GM19193 (cell line): Measurements from ENCODE around the gene CORO2B.

Experiments
- POLR2A ChIP-seq: IDR thresholded peaks from 4 replicates; pipeline ENCODE4 v1.6.1; 2011; ENCODE audit not compliant: insufficient read depth, insufficient read length; ENCODE audit errors: extremely low read depth

CORO2B gene

DNA sequence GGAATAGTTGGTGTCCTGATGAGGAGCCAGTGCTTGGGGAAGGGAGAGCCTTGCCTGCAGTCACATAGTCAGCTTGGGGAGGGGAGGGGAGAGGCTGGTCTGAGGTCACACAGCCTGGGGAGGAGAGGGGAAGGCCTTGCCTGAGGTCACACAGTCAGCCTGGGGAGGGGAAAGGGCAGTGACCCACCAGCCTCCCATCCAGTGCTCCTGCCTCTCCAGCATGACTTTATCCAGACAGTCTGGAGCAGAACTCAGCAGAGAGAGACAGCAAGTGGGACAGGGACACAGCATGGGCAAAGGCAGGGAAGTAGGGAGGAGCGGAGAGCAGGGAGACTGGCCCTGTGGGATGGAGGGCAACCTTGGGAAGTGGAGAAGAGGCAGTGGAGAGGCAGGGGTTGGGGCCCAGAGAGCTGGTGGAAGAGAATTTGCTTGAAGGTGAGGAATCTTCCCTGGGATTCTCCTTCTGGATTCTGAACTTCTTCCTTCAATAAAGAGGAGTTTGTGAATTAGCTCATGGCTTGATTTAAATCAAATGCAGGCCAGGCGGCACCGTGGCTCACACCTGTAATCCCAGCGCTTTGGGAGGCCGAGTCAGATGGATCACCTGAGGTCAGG, 64.5 kb downstream of the CORO2B start:
- no peak for TF ChIP-seq POLR2A

DNA sequence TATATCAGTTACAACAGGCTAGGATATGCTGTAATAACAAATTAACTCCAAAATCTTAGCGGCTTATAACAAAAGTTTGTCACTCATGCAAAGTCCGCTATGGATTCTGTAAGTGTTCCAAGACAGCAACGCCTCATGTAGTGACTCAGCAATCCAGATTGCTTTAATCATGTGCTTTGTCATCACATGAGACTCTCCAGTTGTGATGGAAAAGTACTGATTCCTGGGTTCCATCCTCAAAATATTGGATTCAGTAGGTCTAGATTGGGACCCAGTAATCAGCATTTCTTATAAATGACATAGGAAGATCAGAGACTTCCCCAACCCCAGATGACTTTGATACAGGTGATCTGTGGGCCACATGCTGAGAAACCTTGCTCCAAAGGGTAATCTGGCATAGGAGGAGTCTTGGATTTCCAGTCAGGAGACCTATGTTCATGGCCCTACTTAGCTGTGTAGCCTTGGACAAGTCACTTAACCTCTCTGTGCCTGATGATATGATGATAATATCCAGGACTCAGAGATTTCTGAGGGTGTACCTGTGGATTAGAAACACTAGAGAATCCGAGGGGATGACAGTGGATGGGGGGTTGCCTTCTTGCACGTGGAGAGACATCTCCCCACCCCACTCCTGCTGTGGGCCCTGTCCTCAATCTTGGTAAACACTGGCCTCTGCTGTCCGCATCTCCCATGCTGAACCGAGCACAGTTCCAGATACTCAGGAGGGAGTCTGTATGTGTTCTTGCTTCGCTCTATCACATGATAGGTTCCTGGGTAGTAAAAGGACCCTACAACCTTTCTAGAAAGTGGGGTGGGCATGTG, 65.5 kb downstream of the CORO2B start:
- TF ChIP-seq POLR2A: no peak

DNA sequence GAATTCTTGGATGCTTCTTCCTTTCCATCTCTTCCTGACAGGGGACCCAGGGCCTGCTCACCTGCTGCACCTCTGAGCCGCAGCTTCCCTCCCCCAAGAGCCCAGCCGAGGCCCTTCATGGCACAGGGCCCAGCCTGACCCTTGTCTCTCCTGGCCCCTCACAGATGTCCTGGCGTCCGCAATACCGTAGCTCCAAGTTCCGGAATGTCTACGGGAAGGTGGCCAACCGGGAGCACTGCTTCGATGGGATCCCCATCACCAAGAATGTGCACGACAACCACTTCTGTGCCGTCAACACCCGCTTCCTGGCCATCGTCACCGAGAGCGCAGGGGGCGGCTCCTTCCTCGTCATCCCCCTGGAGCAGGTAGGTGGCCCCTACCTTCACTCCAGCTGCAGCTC, 66.2 kb downstream of the CORO2B start:
- no peak for TF ChIP-seq POLR2A

DNA sequence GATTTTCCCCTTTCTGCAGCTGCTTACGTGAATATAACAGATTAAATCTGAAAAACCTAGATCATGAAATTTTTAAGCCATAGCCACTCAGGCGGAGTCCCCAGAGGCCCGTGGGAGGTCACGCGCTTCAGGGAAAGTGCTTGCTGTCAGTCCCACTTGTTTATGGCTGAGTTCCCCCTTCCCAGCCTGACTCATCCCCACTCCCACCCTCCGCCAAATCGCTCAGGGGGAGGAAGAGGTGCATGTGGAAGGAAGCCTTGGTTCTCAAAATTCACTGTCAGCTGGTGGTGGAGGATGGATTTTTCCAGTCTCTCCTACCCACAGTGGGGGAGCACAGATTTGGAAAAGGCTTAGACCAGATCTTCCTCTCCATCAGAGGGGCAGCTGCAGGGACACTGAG, 67.4 kb downstream of the CORO2B start:
- no peak for TF ChIP-seq POLR2A

DNA sequence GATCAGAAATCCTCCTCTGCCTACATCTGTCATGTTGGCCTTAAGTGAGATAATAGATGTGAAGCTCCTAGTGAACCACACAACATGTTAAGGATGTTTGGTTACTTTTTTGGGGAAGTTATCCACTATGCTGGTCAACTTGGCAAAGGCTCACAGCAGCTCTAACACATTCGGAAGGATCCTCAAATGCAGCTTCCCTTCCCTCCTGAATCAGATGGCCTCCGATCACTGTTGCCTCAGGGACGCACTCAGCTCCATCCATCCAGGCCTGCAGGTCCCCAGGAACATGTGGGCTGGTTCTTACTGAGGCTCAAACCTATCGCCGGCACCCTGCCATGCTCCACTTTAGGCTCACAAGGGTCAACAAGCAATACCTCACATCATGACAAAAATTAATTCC, 67.9 kb downstream of the CORO2B start:
- TF ChIP-seq POLR2A: no peak

DNA sequence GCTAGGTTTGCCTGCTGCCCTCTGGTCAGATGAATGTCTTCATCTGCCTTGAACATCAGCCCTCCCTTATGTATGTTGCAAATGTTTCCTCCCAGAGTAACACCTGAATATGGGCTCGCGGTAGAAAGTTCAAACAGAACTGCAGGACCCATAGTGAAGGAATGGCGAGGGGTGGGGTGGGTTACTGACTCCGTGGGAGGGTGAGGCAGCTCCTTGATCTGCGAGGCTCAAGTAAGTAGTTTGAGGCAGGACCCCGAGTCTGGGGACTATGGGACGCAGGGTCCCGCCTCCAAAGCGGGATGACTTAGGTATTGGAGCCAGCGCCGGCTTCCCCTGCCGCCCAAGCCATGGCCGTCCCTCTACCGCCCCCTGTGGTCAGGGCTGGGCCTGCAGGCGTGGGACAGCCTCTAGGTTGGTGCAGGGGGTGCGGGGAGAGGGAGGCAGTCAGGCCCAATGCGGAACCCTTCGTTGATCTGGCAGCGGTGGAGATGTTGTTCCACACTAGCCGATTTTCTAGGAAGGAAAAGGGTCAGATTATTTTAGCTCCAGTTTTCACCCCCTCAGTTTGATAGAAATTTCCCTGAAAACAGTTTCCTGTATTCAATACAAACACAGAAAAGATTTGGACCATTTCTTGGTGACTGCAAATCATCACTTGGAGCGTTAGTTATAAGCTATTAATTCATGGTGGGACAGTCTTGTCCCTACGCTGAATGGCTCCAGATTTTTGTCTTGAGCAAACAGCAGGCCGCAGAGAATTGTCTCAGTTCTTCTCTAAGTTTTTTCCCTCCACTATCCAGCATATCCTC, 72.3 kb downstream of the CORO2B start:
- no peak for TF ChIP-seq POLR2A

DNA sequence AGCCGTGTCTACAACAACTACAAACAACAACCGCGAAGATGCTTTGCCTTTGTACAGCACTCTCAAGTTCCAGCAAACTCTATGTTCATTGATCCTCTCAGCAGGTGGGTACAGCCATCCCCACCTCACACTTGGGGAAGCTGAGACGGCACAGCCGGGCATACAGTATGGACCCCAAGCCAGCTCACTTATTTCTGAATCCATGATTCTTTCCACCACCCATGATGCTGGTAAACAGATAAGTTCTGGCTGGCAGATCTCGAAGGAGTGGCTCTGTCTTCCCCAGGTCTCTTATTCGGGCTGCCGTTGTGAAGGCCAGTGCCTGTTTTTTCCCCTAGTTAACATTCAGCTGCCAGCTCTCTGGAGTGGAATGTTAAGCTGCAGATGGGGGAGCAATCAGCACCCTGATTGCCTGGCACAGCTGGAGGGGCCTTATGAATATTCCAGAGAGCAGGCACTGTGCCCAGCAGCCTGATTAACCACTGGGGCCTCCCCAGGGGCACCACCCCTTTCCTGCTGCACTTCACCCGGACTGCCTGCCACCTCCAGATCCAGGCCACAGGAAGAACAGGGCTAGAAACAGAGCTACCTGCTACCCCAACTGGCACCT, 73.2 kb downstream of the CORO2B start:
- no peak for TF ChIP-seq POLR2A

DNA sequence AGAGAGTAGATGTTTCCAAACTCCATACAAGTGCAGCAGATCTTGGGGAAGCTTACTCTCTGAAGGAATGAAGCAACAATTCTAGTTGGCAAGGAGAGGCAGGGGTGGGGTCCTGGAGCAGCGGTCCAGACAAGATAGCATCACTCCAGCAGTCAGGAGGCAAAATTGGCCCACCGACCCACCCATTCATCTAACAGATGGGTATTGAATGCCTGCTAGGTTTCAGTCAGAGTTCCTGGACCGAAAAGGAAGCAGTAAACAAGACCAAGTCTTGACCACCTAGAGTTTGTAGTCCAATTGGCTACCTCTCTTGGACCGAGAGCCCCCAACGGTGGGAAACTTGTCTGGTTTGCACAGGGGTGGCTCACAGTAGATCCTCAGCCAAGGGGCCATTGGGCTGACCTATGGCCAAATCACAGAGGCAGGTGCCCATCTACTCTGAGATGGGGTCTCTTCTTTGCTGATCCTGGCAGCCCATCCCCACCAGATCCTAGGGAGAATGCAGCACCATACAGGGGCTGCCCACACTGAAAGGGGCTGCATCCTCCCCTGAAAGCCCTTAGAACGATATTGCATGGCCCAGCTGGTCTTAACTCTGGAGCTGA, 74.3 kb downstream of the CORO2B start:
- TF ChIP-seq POLR2A: no peak

DNA sequence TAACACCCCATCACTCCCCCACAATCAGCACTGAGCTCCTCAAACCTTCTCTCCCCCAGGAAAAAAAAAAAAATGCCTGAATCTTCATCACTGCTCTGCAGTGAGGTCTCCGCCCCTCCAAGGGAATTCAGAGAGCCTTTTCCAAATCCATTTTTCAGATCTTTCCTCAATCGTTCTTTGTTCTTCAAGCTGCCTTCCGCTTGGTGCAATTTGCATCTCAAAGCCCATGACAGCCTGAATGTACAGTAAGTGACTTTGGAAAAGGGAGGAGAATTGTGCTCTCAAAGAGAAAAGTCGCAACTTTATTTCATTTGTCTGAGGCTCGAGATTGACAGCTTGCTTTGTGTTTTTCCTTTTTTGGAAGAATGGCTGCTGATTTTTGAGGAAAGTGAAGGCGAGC, 75.0 kb downstream of the CORO2B start:
- TF ChIP-seq POLR2A: no peak

DNA sequence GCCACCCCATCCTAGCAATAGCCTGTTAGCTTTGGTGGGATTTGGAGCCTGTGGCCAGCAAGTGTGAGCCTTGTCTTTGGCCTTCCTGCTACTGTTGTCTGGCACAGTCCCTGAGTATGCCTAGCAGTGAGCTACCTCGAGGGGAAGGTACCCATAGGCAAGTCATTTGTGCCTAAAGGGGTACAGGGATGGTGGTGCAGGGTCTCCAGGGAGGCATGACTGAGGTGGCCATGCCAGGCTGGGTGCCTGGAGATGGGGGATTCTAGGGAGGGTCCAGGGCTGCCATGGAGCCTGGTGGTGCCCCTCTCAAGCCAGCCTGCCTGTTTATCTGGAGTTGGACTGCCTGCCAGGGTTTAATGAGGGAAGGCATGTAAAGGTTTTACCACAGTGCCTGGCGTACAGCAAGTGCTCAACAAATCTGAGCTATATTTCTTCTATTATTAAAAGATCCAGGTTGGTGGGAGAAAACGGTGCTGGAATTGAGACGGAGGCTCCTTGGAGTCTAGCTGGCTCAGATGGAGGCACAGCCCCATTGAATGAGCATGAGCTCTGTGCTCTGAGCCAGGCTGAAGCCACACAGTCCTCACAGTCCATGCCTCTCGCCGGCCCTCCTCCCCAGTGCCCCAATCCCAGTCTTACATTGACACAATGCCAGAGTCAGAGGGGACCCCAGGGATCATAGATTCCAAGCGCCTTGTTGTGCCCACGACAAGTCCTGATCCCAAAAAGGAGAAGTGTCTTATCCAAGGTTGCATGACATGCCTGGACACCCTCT, 76.2 kb downstream of the CORO2B start:
- TF ChIP-seq POLR2A: no peak

DNA sequence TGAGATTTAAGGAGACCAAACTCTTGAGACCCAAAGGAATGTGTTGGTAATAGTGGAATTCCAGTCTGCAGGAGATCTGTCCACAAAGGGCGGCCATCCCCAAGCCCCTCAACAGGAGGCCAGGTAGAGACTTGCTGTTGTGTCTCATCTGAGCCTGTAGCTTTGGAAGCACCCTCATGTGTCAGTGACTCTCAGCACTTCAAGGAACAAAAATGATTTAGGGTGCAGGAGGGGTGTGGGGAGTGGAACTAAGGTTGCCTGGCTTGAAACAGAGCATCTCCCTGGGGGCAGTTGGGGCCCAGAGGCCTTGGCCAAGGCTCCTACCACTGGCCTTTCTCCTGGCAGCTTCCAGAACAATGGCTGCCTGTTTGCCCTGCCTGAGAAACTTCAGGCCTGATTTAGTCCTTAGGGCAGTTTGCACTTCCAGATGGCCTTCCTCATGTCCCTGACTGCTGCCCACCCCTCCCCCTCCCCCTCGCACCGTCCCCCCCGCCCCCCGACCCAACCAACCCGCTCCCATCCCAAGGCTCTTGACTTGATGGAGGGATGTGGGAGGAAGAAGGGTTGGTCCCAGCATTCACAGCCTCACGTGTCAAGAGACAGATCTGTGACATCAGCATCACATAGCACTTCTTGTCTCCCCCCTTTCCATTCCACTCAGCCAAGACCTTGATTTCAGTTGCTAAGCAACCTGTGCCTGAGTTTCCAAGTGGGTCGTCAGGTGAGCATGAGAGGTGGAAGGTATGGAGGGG, 77.1 kb downstream of the CORO2B start:
- TF ChIP-seq POLR2A: no peak

DNA sequence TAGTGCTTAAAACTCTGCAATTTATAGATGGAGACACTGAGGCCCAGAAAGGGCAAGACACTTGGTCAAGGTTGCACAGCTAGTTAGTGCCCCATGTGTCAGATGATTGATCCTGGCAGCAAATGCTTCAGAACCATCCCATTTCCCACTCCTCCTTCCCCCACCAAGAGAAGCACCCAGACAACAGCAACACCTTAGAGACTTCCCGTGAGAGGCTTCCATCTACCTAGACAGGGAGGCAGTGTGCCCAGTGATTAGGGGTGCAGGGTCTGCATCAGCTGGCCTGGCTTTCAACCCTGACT, 77.6 kb downstream of the CORO2B start:
- TF ChIP-seq POLR2A: no peak

DNA sequence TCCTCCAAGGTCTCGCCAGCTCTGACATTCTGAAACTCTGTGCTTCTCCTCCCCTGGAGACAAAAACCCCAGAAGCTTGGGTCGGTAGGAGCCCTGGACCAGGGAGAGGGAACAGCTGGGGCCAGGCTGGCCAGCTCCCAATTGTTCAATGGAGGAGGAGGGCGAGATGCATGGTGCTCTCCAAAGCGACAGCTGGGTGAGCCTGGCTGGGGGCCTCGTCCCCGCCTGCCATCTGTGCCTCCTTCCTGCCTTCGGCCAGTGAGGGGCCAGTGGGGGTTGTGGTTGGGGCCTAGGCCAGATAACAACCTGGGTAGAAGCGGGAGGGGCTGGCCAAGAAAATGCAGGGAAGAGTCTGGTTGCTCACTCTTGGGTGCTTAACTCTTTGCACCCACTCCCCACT, 79.4 kb downstream of the CORO2B start:
- no peak for TF ChIP-seq POLR2A

DNA sequence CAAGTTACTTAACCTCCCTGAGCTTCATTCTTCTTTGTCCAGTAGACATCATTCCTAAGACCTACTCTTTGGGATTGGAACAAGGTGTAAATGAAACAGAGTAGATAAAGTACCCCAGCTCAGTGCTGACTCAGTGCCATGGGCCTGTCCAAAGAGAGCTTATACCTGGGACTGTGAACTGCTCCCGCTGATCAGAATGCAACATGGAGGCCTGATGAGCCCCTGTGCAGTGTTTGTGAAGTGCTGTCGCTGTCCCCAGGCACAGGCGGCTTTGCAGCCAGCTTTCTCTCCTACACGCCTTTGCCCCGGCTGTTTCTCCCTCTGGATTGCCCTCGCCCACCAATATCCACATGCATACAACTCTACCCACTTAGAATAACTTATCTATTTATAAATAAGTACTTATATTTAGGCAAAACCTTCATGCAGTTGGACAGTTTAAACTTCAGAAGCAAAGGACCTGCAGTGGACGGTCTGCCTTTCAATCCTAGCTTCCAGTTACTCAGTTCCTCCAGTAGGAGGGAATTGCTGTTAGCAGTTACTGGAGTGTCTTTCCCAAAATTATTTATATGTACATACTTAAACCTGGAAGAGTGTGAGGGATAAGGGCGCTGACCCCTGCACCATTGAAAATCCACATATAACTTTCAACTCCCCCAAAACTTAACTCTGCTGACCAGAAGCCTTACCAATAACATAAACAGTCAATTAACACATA, 80.0 kb downstream of the CORO2B start:
- no peak for TF ChIP-seq POLR2A

DNA sequence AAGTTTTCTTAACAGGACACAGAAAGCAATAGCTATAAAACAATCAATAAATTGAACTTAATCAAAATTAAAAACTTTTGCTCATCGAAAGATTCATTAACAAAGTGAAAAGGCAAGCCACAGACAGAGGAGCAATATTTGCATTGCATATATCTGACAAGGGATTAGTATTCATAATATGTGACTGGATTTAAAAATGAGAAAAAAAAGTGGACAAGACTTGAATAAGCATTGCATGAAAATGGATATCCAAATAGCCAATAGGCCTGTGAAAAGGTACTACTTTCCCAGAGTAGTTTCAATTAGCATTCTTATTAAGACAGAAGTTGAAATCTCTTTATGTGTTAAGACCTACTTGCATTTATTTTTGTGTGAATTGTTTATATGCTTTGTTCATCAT, 84.7 kb downstream of the CORO2B start:
- no peak for TF ChIP-seq POLR2A
